ENCODE results near the gene SLC16A1.

DNA sequence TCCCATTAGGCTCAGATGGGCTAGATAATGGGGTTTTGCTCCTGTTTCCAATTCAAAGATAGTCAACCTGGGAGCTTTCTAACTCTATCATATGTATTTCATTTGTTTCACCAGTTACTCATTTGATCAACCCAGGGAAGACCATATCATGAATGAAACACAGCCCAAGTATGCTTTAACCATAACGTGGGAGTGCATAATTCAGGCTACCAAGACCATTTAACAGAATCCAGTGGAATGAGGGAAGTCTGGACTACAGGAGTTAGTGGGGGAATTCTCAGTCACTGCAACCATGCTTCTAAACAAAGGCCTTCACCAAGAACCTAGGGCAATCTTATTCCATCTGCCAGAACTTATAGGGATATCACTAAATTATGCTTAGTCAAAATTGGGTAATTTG is 15.0 kb upstream of the SLC16A1 start:
- TF ChIP-seq, protein P1, sequence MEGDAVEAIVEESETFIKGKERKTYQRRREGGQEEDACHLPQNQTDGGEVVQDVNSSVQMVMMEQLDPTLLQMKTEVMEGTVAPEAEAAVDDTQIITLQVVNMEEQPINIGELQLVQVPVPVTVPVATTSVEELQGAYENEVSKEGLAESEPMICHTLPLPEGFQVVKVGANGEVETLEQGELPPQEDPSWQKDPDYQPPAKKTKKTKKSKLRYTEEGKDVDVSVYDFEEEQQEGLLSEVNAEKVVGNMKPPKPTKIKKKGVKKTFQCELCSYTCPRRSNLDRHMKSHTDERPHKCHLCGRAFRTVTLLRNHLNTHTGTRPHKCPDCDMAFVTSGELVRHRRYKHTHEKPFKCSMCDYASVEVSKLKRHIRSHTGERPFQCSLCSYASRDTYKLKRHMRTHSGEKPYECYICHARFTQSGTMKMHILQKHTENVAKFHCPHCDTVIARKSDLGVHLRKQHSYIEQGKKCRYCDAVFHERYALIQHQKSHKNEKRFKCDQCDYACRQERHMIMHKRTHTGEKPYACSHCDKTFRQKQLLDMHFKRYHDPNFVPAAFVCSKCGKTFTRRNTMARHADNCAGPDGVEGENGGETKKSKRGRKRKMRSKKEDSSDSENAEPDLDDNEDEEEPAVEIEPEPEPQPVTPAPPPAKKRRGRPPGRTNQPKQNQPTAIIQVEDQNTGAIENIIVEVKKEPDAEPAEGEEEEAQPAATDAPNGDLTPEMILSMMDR (IDR thresholded peaks at IDR 0.05), result no peak
- TF ChIP-seq, protein P2, sequence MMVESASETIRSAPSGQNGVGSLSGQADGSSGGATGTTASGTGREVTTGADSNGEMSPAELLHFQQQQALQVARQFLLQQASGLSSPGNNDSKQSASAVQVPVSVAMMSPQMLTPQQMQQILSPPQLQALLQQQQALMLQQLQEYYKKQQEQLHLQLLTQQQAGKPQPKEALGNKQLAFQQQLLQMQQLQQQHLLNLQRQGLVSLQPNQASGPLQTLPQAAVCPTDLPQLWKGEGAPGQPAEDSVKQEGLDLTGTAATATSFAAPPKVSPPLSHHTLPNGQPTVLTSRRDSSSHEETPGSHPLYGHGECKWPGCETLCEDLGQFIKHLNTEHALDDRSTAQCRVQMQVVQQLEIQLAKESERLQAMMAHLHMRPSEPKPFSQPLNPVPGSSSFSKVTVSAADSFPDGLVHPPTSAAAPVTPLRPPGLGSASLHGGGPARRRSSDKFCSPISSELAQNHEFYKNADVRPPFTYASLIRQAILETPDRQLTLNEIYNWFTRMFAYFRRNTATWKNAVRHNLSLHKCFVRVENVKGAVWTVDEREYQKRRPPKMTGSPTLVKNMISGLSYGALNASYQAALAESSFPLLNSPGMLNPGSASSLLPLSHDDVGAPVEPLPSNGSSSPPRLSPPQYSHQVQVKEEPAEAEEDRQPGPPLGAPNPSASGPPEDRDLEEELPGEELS (CRISPR knock-in tag; IDR thresholded peaks at IDR 0.05), result no peak
- TF ChIP-seq USF2 (CRISPR knock-in tag; IDR thresholded peaks at IDR 0.05) (no peak), RELA (CRISPR knock-in tag; IDR thresholded peaks at IDR 0.05; ENCODE audit: borderline replicate concordance) (no peak), MXD4 (CRISPR knock-in tag; IDR thresholded peaks at IDR 0.05; ENCODE audit: borderline replicate concordance) (no peak), MYBL2 (CRISPR knock-in tag; IDR thresholded peaks at IDR 0.05) (no peak), ZNF232 (CRISPR knock-in tag; IDR thresholded peaks at IDR 0.05) (no peak), MAX (CRISPR knock-in tag; IDR thresholded peaks at IDR 0.05) (no peak)
- TF ChIP-seq, protein P3, sequence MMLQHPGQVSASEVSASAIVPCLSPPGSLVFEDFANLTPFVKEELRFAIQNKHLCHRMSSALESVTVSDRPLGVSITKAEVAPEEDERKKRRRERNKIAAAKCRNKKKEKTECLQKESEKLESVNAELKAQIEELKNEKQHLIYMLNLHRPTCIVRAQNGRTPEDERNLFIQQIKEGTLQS (CRISPR knock-in tag; conservative IDR thresholded peaks at IDR 0.05), result no peak
